Stimulated activated CD4-positive, alpha-beta T cell treated with anti-CD3 and anti-CD28 coated beads, Interleukin-12 subunit alpha, Interleukin-12 subunit beta, amount 100 ng/mL, for 48 hours (primary cell): ENCODE measurements around the gene RASAL3.
A peak's percentile ranks its signal among the peaks of the same experiment; 100 is the strongest.

Source experiments
- DNase-seq, 3 donors: peaks; one replicate each; pipeline ENCODE4 v3.0.0-alpha.2; 2020; ENCODE audit warnings: low read depth in 2 of 3, low spot score in 1 of 3

The RASAL3 gene

GRCh38 chr19:15449620-15450527 lies 14.5 kb downstream of the RASAL3 start, which contains the start of gene WIZ:
Gene WIZ, minus strand, starts transcription at chr19:15449956. Its CDS starts 1,649 bp downstream, at chr19:15448307.
- DNase-seq = peak; percentile 68 to 78 (median 72)

GRCh38 chr19:15448778-15449619 lies 15.3 kb downstream of the RASAL3 start:
- no peak for DNase-seq

GRCh38 chr19:15448044-15448777 lies 16.1 kb downstream of the RASAL3 start:
- no peak for DNase-seq

- no peak for DNase-seq
Measured at GRCh38 chr19:15447057-15447456, 17.3 kb downstream of the RASAL3 start.

GRCh38 chr19:15445807-15446376 lies 18.5 kb downstream of the RASAL3 start:
- no peak for DNase-seq

- no peak for DNase-seq
Measured at GRCh38 chr19:15445227-15445605, 19.1 kb downstream of the RASAL3 start.

- DNase-seq = no peak
Measured at GRCh38 chr19:15444505-15445226, 19.7 kb downstream of the RASAL3 start.

GRCh38 chr19:15443838-15444237 lies 20.5 kb downstream of the RASAL3 start:
- no peak for DNase-seq

- no peak for DNase-seq
Measured at GRCh38 chr19:15443325-15443724, 21.0 kb downstream of the RASAL3 start.

GRCh38 chr19:15442142-15442920 lies 22.0 kb downstream of the RASAL3 start:
- no peak for DNase-seq

GRCh38 chr19:15441317-15441716 lies 23.0 kb downstream of the RASAL3 start:
- DNase-seq = no peak

GRCh38 chr19:15439821-15440641 lies 24.3 kb downstream of the RASAL3 start:
- no peak for DNase-seq

GRCh38 chr19:15439078-15439799 lies 25.1 kb downstream of the RASAL3 start:
- DNase-seq = no peak

- no peak for DNase-seq
Measured at GRCh38 chr19:15438577-15438976, 25.8 kb downstream of the RASAL3 start.

- no peak for DNase-seq
Measured at GRCh38 chr19:15438124-15438496, 26.2 kb downstream of the RASAL3 start.

- no peak for DNase-seq
Measured at GRCh38 chr19:15437355-15438123, 26.8 kb downstream of the RASAL3 start.

GRCh38 chr19:15436826-15437110 lies 27.6 kb downstream of the RASAL3 start:
- no peak for DNase-seq
